Peyer's patch (tissue), 4 donors: Measurements from ENCODE around the gene RAB40C.

ENCODE experiments used
- POLR2A ChIP-seq, 2 donors: fragments of 450-650 bp; IDR thresholded peaks; one replicate each; pipeline ENCODE4 v1.5.1; 2017; ENCODE audit warnings: antibody characterized with exemption in 2 of 2, mild to moderate bottlenecking in 2 of 2, moderate library complexity in 2 of 2
- TF ChIP-seq, protein P1 (sequence below), 6 experiments: fragments of 450-650 bp in 4 of 6; fragments of 200-600 bp in 2 of 6; sonication (generic) in 1 of 6; IDR thresholded peaks; one replicate each; pipeline ENCODE4 v1.5.1; 2017 to 2019; ENCODE audit warnings: antibody characterized with exemption in 6 of 6, mild to moderate bottlenecking in 3 of 6, moderate library complexity in 1 of 6

DNA sequence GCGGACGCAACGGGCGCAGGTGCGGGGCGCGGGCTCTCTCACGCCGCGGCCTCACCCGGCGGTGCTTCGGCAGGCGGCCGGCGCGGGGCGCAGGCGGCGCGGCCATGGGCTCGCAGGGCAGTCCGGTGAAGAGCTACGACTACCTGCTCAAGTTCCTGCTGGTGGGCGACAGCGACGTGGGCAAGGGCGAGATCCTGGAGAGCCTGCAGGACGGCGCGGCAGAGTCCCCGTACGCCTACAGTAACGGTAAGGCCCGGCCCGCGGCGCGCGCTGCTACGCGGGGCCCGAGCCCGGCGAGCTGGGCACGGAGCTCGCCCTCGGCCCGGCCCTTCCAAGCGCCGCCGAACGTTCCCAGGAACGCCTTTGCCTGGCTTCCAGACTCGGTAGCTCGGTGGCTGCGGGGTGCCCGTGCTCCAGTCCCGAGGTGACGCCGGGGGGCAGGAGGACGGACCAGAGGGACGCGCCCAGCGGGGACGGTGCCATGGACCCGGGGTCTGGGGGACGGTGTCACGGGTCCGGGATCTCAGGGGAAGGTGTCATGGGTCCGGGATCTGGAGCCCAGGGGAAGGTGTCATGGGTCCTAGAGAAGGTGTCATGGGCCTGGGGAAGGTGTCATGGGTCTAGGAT is 435 bp downstream of the RAB40C start:
- TF ChIP-seq, protein P1, sequence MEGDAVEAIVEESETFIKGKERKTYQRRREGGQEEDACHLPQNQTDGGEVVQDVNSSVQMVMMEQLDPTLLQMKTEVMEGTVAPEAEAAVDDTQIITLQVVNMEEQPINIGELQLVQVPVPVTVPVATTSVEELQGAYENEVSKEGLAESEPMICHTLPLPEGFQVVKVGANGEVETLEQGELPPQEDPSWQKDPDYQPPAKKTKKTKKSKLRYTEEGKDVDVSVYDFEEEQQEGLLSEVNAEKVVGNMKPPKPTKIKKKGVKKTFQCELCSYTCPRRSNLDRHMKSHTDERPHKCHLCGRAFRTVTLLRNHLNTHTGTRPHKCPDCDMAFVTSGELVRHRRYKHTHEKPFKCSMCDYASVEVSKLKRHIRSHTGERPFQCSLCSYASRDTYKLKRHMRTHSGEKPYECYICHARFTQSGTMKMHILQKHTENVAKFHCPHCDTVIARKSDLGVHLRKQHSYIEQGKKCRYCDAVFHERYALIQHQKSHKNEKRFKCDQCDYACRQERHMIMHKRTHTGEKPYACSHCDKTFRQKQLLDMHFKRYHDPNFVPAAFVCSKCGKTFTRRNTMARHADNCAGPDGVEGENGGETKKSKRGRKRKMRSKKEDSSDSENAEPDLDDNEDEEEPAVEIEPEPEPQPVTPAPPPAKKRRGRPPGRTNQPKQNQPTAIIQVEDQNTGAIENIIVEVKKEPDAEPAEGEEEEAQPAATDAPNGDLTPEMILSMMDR (IDR thresholded peaks at IDR 0.05) = peak in 3 of 6 experiments; percentile 20 to 25 (median 21)
- peak; percentile 53 to 87 for TF ChIP-seq POLR2A (IDR thresholded peaks at IDR 0.05)
